A172 (cell line): ENCODE measurements around the gene LRP8. TPM values are rescaled to one million over a fixed set of nuclear protein-coding genes. Genes with fewer than 3 reads are reported as not detected.
"Not testable (repeated sequence)": the region's sequence is repeated elsewhere in the genome, so short reads cannot be mapped to it uniquely, and the experiment has no call there.

ENCODE experiments used
- DNase-seq: peaks from one replicate; pipeline ENCODE4 v3.0.0-alpha.2; 2015; ENCODE audit warnings: low spot score
- total RNA-seq: library from RNA; depleted of rRNA; stranded (reverse); fragments of >200 nt; shearing (Covaris generic); gene quantifications from 2 replicates; pipeline ENCODE4 v1.2.3, GENCODE V29; 2014

The LRP8 gene
- total RNA-seq, 1 experiment from 2014 or later, result 27.6 TPM

- DNase-seq, result no peak
Observed at GRCh38 chr1:53284224-53285020, 43.4 kb downstream of the LRP8 start.

GRCh38 chr1:53283156-53283555 lies 44.7 kb downstream of the LRP8 start:
- DNase-seq, result not testable (repeated sequence)

- no peak for DNase-seq
Observed at GRCh38 chr1:53281133-53281532, 46.7 kb downstream of the LRP8 start.

GRCh38 chr1:53280496-53280895 lies 47.4 kb downstream of the LRP8 start:
- no peak for DNase-seq

GRCh38 chr1:53279296-53280200 lies 48.3 kb downstream of the LRP8 start:
- DNase-seq, result no peak

GRCh38 chr1:53278298-53278725 lies 49.6 kb downstream of the LRP8 start:
- DNase-seq, result no peak

- no peak for DNase-seq
Observed at GRCh38 chr1:53277326-53277725, 50.5 kb downstream of the LRP8 start.

- DNase-seq, result no peak
Observed at GRCh38 chr1:53276902-53277281, 51.0 kb downstream of the LRP8 start.

GRCh38 chr1:53276153-53276901 lies 51.5 kb downstream of the LRP8 start:
- no peak for DNase-seq

- no peak for DNase-seq
Observed at GRCh38 chr1:53275566-53275965, 52.3 kb downstream of the LRP8 start.

GRCh38 chr1:53274541-53275185 lies 53.2 kb downstream of the LRP8 start:
- no peak for DNase-seq

GRCh38 chr1:53274026-53274425 lies 53.8 kb downstream of the LRP8 start:
- no peak for DNase-seq

GRCh38 chr1:53273526-53273925 lies 54.3 kb downstream of the LRP8 start:
- DNase-seq, result no peak

- DNase-seq, result no peak
Observed at GRCh38 chr1:53272349-53272748, 55.5 kb downstream of the LRP8 start.

- DNase-seq, result no peak
Observed at GRCh38 chr1:53271446-53272090, 56.3 kb downstream of the LRP8 start.

- DNase-seq, result no peak
Observed at GRCh38 chr1:53270873-53271272, 57.0 kb downstream of the LRP8 start.

- no peak for DNase-seq
Observed at GRCh38 chr1:53270107-53270506, 57.8 kb downstream of the LRP8 start.

GRCh38 chr1:53267761-53268160 lies 60.1 kb downstream of the LRP8 start:
- no peak for DNase-seq

GRCh38 chr1:53266038-53266437 lies 61.8 kb downstream of the LRP8 start:
- peak; percentile 11 for DNase-seq

- no peak for DNase-seq
Observed at GRCh38 chr1:53265581-53265980, 62.3 kb downstream of the LRP8 start.

GRCh38 chr1:53264048-53264447 lies 63.8 kb downstream of the LRP8 start:
- DNase-seq, result no peak
